IPS-15b (cell line): ENCODE data around the gene IRAK2.

ENCODE experiments used
- H3K27me3 ChIP-seq: one replicate; pipeline ENCODE4 v1.6.1; 2013; ENCODE audit warnings: low read length; ENCODE audit not compliant: control insufficient read depth, insufficient read depth
- H3K36me3 ChIP-seq: one replicate; pipeline ENCODE4 v1.6.1; 2013; ENCODE audit warnings: low read length; ENCODE audit not compliant: control insufficient read depth, insufficient read depth
- H3K4me1 ChIP-seq: one replicate; pipeline ENCODE4 v1.6.1; 2013; ENCODE audit warnings: mild to moderate bottlenecking, low read length; ENCODE audit not compliant: control insufficient read depth, insufficient read depth
- H3K4me3 ChIP-seq: one replicate; pipeline ENCODE4 v1.5.1; 2013; ENCODE audit warnings: low read depth, low read length
- H3K9ac ChIP-seq: one replicate; pipeline ENCODE4 v1.6.1; 2013; ENCODE audit warnings: low read depth, mild to moderate bottlenecking, low read length
- H3K9me3 ChIP-seq: one replicate; pipeline ENCODE4 v1.6.1; 2013; ENCODE audit warnings: mild to moderate bottlenecking, low read length; ENCODE audit not compliant: control insufficient read depth, insufficient read depth

IRAK2 gene

DNA sequence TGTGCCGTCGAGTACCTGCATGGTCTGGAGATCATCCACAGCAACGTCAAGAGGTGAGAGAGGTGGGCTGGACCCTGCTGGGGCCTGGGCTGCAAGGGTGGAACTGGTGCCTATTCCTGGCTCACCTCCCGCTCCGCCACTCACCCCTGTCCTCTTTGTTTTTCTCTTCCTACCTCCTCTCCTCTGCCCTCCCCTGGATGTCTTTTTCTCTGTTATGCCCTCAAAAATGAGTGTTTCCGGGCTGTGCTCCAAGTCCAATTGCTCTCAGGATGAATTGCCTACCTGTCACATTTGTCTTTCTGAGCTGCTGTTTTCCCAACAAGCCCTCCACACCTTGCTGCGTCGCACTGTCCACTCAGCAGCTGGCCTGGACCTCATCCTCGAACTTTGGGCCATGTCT lies 55.0 kb downstream of the IRAK2 start:
- no peak overlapping the region for H3K4me3 ChIP-seq
- no peak overlapping the region for H3K9ac ChIP-seq
- no peaks in the 10 kb centered on the region for H3K27me3 ChIP-seq
- H3K9me3 ChIP-seq: no peaks in the 10 kb centered on the region
- peaks cover 2% of the 10 kb centered on the region for H3K4me1 ChIP-seq
- no peaks in the 10 kb centered on the region for H3K36me3 ChIP-seq

DNA sequence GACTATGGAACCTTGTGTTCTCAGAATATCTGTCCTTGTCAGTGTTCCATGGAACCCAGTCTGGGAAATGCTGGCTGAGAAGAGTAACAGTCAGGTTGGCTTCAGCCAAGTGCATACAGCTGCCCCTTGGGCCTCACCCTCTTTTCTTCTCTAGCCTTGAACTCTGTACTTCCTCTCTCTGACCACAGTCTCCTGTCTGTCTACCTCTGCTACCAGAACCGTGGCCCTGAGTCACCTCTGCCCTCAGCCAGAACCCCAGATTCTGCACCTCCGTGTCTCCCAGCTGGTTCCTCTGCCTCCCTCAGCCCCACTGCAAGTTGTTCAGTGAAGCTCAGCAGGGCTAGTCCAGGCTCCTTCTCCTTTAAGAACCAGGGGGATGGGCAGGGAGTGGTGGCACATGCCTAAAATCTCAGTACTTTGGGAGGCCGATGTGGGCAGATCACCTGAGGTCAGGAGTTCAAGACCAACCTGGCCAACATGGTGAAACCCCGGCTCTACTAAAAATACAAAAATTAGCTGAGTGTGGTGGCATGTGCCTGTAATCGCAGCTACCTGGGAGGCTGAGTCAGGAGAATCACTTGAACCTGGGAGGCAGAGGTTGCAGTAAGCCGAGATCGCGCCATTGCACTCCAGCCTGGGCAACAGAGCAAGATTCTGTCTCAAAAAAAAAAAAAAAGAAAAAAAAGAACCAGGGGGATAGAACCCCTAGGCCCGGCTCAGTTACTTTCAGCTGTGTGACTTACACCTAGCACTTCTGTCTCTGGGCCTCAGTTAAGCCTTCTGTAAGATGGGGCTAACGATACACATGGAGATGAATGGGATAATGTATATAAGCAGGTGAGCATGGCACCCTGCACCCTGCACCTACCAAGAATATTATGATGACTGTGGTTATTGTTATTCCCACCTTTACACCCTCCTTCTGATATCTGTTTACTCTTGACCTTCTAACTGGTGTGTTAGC lies 59.2 kb downstream of the IRAK2 start:
- Histone ChIP-seq H3K9me3 (no peaks in the 10 kb centered on the region), H3K9ac (no peak overlapping the region), H3K27me3 (no peaks in the 10 kb centered on the region), H3K4me1 (peaks cover 13% of the 10 kb centered on the region), H3K36me3 (no peaks in the 10 kb centered on the region), H3K4me3 (no peak overlapping the region)

DNA sequence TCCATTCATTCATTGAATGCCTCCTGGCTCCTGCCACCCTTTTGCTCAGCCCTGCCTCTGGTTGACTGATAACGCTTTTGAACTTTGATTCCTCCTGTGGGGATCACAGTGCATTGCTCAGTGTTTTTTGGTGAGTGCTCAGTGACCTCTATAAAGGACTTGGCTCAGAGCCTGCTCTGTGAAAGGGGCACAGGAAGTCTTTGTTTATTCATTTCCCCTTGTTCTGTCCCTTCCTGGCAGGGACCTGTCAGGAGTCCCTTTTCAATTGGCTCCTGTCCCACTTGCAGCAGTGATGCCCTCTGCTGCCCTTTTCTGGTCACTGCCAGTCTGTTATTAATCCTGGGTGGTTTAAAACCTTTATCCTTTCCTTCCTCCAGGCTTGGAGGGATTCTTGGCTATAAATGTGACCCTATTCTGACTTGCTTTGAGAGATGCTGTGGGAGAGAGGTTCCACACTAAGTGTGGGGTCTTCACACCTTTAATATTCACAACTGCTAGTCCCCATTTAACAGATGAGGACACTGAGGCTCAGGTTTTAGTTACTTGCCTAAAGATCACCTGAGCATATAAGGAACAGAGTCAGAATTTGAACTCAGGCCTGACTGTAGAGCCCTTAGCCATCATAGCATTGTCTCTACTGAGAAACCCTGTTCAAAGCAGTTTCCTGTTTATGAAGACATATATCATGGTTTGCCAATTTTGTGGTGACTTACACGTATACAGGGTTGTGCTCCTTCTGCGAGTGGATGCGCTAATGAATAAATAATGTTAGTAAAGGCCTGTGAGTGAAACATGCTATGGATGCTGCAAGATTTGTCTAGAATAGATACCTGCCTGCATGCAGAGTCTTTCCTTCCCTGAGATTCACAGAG lies 60.3 kb downstream of the IRAK2 start:
- no peak overlapping the region for H3K4me3 ChIP-seq
- H3K9me3 ChIP-seq: no peaks in the 10 kb centered on the region
- no peaks in the 10 kb centered on the region for H3K27me3 ChIP-seq
- H3K9ac ChIP-seq: no peak overlapping the region
- no peaks in the 10 kb centered on the region for H3K36me3 ChIP-seq
- H3K4me1 ChIP-seq: peaks cover 13% of the 10 kb centered on the region

DNA sequence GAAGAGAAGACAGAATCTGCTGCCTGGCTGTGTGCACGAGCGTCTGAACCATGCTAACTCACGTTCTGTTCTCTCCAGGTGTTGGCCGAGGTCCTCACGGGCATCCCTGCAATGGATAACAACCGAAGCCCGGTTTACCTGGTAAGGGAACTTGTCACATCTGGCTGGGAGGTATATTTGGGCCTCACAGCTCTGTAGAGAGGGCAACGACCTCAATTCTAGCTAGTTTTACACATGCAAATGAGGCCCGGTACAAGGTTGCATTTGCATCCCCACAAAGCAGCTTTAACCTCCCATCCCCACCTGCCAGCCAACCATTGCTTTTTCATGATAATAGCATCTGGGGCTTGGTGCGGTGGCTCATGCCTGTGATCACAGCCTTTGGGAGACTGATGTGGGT lies 61.6 kb downstream of the IRAK2 start:
- Histone ChIP-seq H3K27me3 (no peaks in the 10 kb centered on the region), H3K4me3 (peak overlapping the region; percentile 18), H3K4me1 (peaks cover 13% of the 10 kb centered on the region), H3K9ac (no peak overlapping the region), H3K36me3 (no peaks in the 10 kb centered on the region), H3K9me3 (no peaks in the 10 kb centered on the region)

DNA sequence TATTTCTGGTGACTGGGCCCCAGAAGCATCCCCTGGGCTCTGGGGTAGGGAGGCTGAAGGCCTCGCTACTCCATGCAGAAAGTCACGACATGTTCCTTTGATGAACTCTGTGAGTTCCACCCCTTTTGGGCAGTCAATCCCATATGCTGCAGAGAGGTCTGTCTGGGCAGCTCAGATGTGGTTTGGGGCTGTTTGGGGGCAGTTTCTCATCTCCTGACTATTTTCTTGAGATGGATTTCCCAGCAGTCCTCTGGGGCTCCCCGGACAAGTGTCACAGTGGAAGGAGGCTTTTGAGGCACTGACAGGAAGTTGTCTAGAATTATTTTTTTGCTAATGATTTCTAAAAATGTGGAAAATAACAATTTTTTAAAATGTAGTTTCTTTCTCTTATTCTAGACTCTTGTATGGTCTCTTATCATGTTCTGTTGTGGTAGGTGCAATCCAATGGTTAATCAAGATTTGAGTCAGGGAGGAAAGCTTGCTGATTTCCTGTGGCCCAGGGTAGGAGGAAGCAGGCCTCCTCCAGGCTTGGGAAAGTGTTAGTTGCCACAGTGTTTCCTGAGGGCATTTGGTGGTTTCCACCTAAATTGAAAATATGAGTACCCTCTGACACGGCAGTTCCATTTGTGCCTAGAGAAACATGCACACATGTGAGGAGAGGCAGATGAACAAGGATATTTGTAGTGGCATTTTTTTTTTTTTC lies 63.7 kb downstream of the IRAK2 start:
- Histone ChIP-seq H3K27me3 (no peaks in the 10 kb centered on the region), H3K36me3 (no peaks in the 10 kb centered on the region), H3K9ac (no peak overlapping the region), H3K9me3 (no peaks in the 10 kb centered on the region), H3K4me1 (peaks cover 13% of the 10 kb centered on the region), H3K4me3 (no peak overlapping the region)

DNA sequence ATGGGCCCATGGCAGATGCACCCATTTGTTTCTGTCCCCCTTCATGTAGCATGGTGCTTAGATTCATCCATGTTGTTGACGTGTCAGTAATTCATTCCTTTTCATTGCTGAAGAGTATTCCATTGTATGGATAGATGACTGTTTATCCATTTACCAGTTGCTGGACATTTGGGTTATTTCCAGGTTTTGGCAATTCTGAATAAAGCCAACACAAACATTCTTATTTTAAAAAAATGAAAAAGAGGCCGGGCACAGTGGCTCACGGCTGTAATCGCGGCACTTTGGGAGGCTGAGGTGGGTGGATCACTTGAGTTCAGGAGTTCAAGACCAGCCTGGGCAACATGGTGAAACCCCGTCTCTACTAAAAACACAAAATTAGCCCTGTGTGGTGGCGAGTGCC lies 64.9 kb downstream of the IRAK2 start:
- H3K4me1 ChIP-seq: peaks cover 13% of the 10 kb centered on the region
- no peak overlapping the region for H3K9ac ChIP-seq
- H3K27me3 ChIP-seq: no peaks in the 10 kb centered on the region
- no peak overlapping the region for H3K4me3 ChIP-seq
- no peaks in the 10 kb centered on the region for H3K36me3 ChIP-seq
- H3K9me3 ChIP-seq: no peaks in the 10 kb centered on the region

DNA sequence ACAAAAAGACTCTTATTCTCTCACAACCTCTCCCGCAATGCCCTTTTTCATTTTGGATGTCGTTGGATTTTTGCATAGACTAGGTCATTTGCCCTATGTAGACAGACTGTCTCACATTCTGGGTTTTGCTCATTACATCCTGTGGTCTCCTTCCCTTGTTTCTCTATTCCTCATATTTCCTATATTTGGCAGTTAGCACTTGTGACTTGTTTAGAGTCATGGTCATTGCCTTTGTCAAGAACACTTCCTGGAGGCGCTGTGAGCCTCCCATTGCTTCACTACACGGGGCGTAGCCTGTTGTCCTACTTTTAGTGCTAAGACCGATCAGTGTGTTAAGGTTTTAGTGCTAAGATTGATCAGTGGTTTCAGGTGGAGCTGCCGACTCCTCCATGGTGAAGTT lies 67.4 kb downstream of the IRAK2 start:
- H3K4me1 ChIP-seq: no peaks in the 10 kb centered on the region
- H3K9me3 ChIP-seq: no peaks in the 10 kb centered on the region
- H3K9ac ChIP-seq: no peak overlapping the region
- H3K36me3 ChIP-seq: no peaks in the 10 kb centered on the region
- H3K27me3 ChIP-seq: no peaks in the 10 kb centered on the region
- no peak overlapping the region for H3K4me3 ChIP-seq

DNA sequence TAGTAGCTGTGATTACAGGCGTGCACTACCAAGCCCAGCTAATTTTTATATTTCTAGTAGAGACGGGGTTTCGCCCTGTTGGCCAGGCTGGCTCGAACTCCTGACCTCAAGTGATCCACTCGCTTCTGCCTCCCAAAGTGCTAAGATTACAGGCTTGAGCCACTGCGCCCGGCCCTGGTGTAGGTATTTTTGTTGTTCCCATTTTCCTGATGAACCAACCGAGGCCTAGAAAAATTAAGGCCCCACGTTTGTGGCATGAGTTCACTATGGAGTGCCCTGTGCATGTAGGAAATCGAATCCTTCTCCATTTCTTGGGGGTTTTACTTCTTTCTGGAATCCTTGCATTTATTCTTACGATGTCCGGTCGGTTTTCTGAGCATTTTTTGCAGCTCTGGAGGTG lies 69.3 kb downstream of the IRAK2 start:
- Histone ChIP-seq H3K27me3 (no peaks in the 10 kb centered on the region), H3K36me3 (no peaks in the 10 kb centered on the region), H3K9me3 (no peaks in the 10 kb centered on the region), H3K4me3 (no peak overlapping the region), H3K4me1 (no peaks in the 10 kb centered on the region), H3K9ac (no peak overlapping the region)

DNA sequence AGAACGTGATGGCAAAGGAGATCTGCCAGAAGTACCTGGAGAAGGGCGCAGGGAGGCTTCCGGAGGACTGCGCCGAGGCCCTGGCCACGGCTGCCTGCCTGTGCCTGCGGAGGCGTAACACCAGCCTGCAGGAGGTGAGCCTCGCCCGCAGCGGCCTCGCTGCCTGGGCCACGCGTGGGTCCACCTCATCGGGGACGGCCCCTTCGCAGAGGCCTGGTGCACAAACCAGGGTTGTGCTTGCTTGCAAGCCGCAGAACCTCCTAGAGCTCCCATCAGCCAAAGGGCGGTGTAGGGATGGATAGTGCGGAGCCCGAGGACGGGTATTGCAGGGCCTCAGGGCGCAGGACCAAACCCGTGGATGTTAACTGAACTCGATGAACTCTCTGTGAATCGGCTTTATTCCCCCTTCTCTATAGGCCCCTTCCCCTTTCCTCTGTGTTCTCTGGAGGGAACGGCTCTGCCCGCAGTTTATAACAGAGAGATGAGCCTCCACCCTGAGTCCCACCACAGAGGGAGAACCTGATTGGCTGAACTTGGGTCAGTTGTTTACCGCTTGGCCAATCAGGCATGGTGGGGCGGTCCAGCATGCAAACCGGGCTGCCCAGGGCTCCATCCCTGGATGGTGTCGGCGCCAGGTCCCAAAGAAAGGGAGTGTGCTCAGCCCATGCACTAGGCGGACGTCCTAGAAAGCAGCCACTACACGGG lies 70.0 kb downstream of the IRAK2 start:
- Histone ChIP-seq H3K36me3 (no peaks in the 10 kb centered on the region), H3K9me3 (no peaks in the 10 kb centered on the region), H3K9ac (no peak overlapping the region), H3K4me3 (no peak overlapping the region), H3K4me1 (no peaks in the 10 kb centered on the region), H3K27me3 (no peaks in the 10 kb centered on the region)

DNA sequence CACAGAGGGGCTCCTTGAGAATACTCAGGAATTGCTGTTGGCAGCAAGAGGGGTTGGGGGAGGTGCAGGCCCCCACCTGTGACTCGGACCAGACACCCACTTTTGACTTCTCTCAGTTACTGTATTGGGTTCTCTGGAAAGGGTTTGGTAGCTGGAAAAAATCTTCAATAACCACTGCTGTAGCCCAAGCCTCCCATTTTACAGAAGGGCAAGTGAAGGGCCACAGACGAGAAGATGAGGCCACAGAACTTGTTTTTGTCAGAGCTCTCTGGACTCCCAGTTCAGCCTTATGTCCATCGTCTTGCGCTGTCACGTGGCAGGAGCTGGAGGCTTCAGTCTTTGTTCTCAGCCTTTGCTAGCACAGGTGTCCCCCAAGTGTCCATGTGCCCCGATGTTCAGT lies 70.8 kb downstream of the IRAK2 start:
- H3K9ac ChIP-seq: no peak overlapping the region
- no peaks in the 10 kb centered on the region for H3K27me3 ChIP-seq
- no peaks in the 10 kb centered on the region for H3K9me3 ChIP-seq
- H3K36me3 ChIP-seq: no peaks in the 10 kb centered on the region
- no peak overlapping the region for H3K4me3 ChIP-seq
- no peaks in the 10 kb centered on the region for H3K4me1 ChIP-seq
